HepG2 (cell line): Measurements from ENCODE around the gene CMTM1. TPM values are rescaled to one million over a fixed set of nuclear protein-coding genes. Genes with fewer than 3 reads are reported as not detected.

Experiments
- ATF7 ChIP-seq, 2 experiments: fragments of 450-650 bp in 1 of 2; sonication (generic) in 1 of 2; formaldehyde crosslinking in 1 of 2; IDR thresholded peaks; 2 replicates each; pipeline versions ENCODE4 v1.4.0 to v1.6.1; 2016 to 2020; ENCODE audit warnings: antibody characterized with exemption in 1 of 2, mild to moderate bottlenecking in 1 of 2, missing genetic modification reagents in 1 of 2
- BRD4 ChIP-seq: sonication (generic); formaldehyde crosslinking; IDR thresholded peaks from 2 replicates; pipeline ENCODE4 v1.4.0; 2020; ENCODE audit warnings: missing genetic modification reagents
- CBX1 ChIP-seq: IDR thresholded peaks from one replicate; pipeline ENCODE4 v1.6.1; 2016; ENCODE audit warnings: antibody characterized with exemption, low read depth
- MAFF ChIP-seq: IDR thresholded peaks from 2 replicates; pipeline ENCODE4 v1.6.1; 2011; ENCODE audit warnings: low read depth, low read length, improper control_type of control experiment
- NPAS2 ChIP-seq: sonication (generic); formaldehyde crosslinking; IDR thresholded peaks from 2 replicates; pipeline ENCODE4 v1.8.0; 2022; ENCODE audit warnings: mild to moderate bottlenecking, missing genetic modification reagents, borderline replicate concordance
- POLR2A ChIP-seq, 2 experiments: IDR thresholded peaks; 2 replicates each; pipeline ENCODE4 v1.6.1; 2011; ENCODE audit warnings: low read depth in 2 of 2, low read length in 2 of 2, mild to moderate bottlenecking in 1 of 2, moderate library complexity in 1 of 2; ENCODE audit not compliant: insufficient read depth in 1 of 2
- POLR2G ChIP-seq: fragments of 200-400 bp; formaldehyde crosslinking; IDR thresholded peaks from 2 replicates; pipeline ENCODE4 v1.6.1; 2018; ENCODE audit warnings: mild to moderate bottlenecking, low read depth, low read length, moderate library complexity
- SMAD3 ChIP-seq: sonication (generic); formaldehyde crosslinking; IDR thresholded peaks from 2 replicates; pipeline ENCODE4 v1.4.0; 2020; ENCODE audit warnings: missing genetic modification reagents
- THAP11 ChIP-seq: IDR thresholded peaks from 2 replicates; pipeline ENCODE4 v1.6.1; 2016; ENCODE audit warnings: missing biosample characterization, missing genetic modification reagents
- ZFP82 ChIP-seq: sonication (generic); formaldehyde crosslinking; IDR thresholded peaks from 2 replicates; pipeline ENCODE4 v1.5.1; 2020; ENCODE audit warnings: mild to moderate bottlenecking, missing genetic modification reagents, borderline replicate concordance
- ZFP90 ChIP-seq: sonication (generic); formaldehyde crosslinking; IDR thresholded peaks from 2 replicates; pipeline ENCODE4 v1.8.0; 2022; ENCODE audit warnings: missing genetic modification reagents, mild to moderate bottlenecking, inconsistent platforms, borderline replicate concordance
- ZNF138 ChIP-seq: sonication (generic); formaldehyde crosslinking; IDR thresholded peaks from 2 replicates; pipeline ENCODE4 v1.5.0; 2020; ENCODE audit warnings: mild to moderate bottlenecking, low read depth, missing genetic modification reagents
- ZNF296 ChIP-seq: sonication (generic); formaldehyde crosslinking; conservative IDR thresholded peaks from 2 replicates; pipeline ENCODE4 v1.5.0; 2020; ENCODE audit warnings: mild to moderate bottlenecking, missing genetic modification reagents
- ZNF441 ChIP-seq: sonication (generic); formaldehyde crosslinking; IDR thresholded peaks from 2 replicates; pipeline ENCODE4 v1.7.0; 2021; ENCODE audit warnings: missing genetic modification reagents, borderline replicate concordance
- ZNF446 ChIP-seq: sonication (generic); formaldehyde crosslinking; IDR thresholded peaks from 2 replicates; pipeline ENCODE4 v1.5.0; 2020; ENCODE audit warnings: mild to moderate bottlenecking, missing genetic modification reagents
- ZNF562 ChIP-seq: sonication (generic); formaldehyde crosslinking; IDR thresholded peaks from 2 replicates; pipeline ENCODE4 v1.8.0; 2022; ENCODE audit warnings: missing genetic modification reagents, borderline replicate concordance
- polyA plus RNA-seq, 8 experiments: library from polyadenylated mRNA; depleted of rRNA in 3 of 8; stranded (reverse) in 7 of 8; unstranded in 1 of 8; fragments of >200 nt; fragmentation: Illumina TruSeq in 4 of 8; extraction: Trizol in 4 of 8; gene quantifications; 2 replicates each; pipeline versions ENCODE4 v1.2.1 to v1.2.3, GENCODE V29; 2011 to 2016; ENCODE audit warnings: low read depth in 4 of 8, missing spikeins in 1 of 8, mixed read lengths in 1 of 8; ENCODE audit not compliant: insufficient read depth in 1 of 8
- total RNA-seq, 5 experiments: library from RNA; depleted of rRNA; stranded (reverse); fragments of >200 nt; fragmentation: Illumina TruSeq; extraction: Trizol; gene quantifications; 2 replicates each; pipeline ENCODE4 v1.2.3, GENCODE V29; 2016; ENCODE audit warnings: low read depth in 1 of 5
- TF ChIP-seq, protein P1 (sequence below): sonication (generic); formaldehyde crosslinking; IDR thresholded peaks from 2 replicates; pipeline ENCODE4 v1.4.0; 2020; ENCODE audit warnings: missing genetic modification reagents
- TF ChIP-seq, protein P2 (sequence below): sonication (generic); formaldehyde crosslinking; IDR thresholded peaks from 2 replicates; pipeline ENCODE4 v1.9.0; 2021; ENCODE audit warnings: missing genetic modification reagents, borderline replicate concordance
- TF ChIP-seq, protein P3 (sequence below): sonication (generic); formaldehyde crosslinking; IDR thresholded peaks from 2 replicates; pipeline ENCODE4 v1.4.0; 2020; ENCODE audit warnings: missing genetic modification reagents, borderline replicate concordance
- TF ChIP-seq, protein P4 (sequence below): IDR thresholded peaks from 2 replicates; pipeline ENCODE4 v1.6.1; 2012; ENCODE audit warnings: low read depth, low read length, improper control_type of control experiment

Gene CMTM1
- total and polyA plus RNA-seq, 2 of the 13 experiments (the other 11 are each of a cell fraction or from before 2014, with no cell fraction given), result 1.7 to 2.9 TPM

DNA sequence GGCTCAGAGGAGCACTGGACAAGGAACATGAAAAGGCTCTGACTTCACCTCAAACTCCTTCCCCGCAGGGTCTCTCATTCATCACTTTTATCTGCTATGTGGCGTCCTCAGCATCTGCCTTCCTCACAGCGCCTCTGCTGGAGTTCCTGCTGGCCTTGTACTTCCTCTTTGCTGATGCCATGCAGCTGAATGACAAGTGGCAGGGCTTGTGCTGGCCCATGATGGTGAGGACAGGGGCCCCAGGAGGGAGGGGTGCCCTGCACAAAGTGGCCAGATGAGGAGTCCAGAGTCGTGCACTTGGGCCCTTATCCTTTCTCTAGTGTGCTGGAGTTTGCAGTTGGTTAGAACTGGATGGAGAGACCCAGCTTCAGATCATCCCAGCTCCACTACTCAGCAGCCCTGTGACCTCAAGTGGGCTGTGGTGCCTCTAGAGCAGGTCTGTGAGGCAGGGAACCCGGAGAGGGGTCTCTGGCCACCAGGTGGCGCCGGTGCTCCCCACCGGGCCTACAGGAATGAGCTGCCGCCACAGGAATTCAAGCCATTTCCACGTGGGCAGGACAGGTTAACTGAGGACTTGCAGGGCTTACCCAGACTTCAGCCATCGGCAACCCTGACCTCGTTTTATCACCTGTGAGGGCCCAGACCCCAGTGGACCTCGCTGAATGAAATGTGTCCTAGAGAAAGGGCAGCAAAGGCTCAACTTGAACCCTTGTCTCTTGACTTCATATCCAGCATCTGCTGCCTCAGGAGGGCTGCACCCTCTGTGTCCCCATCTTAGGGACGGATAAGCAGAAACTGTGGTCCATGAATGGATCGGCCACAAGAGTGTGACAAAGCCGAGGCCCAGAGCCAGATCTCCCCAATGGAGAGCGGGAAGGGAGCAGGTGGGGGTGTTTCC is 42.3 kb downstream of the CMTM1 start (continued):
- peak; percentile 55; the same call in 1 of the 2 replicates for TF ChIP-seq BRD4 (CRISPR knock-in tag)
- no peak for TF ChIP-seq ZFP82 (CRISPR knock-in tag)
- TF ChIP-seq ZNF296 (CRISPR knock-in tag), result no peak
- TF ChIP-seq ZNF446 (CRISPR knock-in tag), result peak; percentile 58; the same call in 1 of the 2 replicates
- peak; percentile 49; the same call in 1 of the 2 replicates for TF ChIP-seq THAP11
- TF ChIP-seq ATF7 (IDR thresholded peaks at IDR 0.05), result no peak
- peak; percentile 81; the same call in 1 of the 2 replicates for TF ChIP-seq ATF7 (CRISPR knock-in tag; IDR thresholded peaks at IDR 0.05)
- TF ChIP-seq POLR2G, result no peak
- TF ChIP-seq, protein P1, sequence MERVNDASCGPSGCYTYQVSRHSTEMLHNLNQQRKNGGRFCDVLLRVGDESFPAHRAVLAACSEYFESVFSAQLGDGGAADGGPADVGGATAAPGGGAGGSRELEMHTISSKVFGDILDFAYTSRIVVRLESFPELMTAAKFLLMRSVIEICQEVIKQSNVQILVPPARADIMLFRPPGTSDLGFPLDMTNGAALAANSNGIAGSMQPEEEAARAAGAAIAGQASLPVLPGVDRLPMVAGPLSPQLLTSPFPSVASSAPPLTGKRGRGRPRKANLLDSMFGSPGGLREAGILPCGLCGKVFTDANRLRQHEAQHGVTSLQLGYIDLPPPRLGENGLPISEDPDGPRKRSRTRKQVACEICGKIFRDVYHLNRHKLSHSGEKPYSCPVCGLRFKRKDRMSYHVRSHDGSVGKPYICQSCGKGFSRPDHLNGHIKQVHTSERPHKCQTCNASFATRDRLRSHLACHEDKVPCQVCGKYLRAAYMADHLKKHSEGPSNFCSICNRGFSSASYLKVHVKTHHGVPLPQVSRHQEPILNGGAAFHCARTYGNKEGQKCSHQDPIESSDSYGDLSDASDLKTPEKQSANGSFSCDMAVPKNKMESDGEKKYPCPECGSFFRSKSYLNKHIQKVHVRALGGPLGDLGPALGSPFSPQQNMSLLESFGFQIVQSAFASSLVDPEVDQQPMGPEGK, result peak; percentile 57
- no peak for TF ChIP-seq ZNF562
- TF ChIP-seq ZNF138 (CRISPR knock-in tag), result peak; percentile 77; the same call in 1 of the 2 replicates
- TF ChIP-seq, protein P2, sequence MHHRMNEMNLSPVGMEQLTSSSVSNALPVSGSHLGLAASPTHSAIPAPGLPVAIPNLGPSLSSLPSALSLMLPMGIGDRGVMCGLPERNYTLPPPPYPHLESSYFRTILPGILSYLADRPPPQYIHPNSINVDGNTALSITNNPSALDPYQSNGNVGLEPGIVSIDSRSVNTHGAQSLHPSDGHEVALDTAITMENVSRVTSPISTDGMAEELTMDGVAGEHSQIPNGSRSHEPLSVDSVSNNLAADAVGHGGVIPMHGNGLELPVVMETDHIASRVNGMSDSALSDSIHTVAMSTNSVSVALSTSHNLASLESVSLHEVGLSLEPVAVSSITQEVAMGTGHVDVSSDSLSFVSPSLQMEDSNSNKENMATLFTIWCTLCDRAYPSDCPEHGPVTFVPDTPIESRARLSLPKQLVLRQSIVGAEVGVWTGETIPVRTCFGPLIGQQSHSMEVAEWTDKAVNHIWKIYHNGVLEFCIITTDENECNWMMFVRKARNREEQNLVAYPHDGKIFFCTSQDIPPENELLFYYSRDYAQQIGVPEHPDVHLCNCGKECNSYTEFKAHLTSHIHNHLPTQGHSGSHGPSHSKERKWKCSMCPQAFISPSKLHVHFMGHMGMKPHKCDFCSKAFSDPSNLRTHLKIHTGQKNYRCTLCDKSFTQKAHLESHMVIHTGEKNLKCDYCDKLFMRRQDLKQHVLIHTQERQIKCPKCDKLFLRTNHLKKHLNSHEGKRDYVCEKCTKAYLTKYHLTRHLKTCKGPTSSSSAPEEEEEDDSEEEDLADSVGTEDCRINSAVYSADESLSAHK, result no peak
- TF ChIP-seq ZFP90 (CRISPR knock-in tag), result peak; percentile 78
- TF ChIP-seq, protein P3, sequence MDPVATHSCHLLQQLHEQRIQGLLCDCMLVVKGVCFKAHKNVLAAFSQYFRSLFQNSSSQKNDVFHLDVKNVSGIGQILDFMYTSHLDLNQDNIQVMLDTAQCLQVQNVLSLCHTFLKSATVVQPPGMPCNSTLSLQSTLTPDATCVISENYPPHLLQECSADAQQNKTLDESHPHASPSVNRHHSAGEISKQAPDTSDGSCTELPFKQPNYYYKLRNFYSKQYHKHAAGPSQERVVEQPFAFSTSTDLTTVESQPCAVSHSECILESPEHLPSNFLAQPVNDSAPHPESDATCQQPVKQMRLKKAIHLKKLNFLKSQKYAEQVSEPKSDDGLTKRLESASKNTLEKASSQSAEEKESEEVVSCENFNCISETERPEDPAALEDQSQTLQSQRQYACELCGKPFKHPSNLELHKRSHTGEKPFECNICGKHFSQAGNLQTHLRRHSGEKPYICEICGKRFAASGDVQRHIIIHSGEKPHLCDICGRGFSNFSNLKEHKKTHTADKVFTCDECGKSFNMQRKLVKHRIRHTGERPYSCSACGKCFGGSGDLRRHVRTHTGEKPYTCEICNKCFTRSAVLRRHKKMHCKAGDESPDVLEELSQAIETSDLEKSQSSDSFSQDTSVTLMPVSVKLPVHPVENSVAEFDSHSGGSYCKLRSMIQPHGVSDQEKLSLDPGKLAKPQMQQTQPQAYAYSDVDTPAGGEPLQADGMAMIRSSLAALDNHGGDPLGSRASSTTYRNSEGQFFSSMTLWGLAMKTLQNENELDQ (CRISPR knock-in tag), result no peak
- no peak; the same call in 1 of the 2 replicates for TF ChIP-seq MAFF
- TF ChIP-seq CBX1, result no peak
- peak; percentile 71; the same call in 1 of the 2 replicates for TF ChIP-seq SMAD3 (CRISPR knock-in tag)
- TF ChIP-seq, protein P4, sequence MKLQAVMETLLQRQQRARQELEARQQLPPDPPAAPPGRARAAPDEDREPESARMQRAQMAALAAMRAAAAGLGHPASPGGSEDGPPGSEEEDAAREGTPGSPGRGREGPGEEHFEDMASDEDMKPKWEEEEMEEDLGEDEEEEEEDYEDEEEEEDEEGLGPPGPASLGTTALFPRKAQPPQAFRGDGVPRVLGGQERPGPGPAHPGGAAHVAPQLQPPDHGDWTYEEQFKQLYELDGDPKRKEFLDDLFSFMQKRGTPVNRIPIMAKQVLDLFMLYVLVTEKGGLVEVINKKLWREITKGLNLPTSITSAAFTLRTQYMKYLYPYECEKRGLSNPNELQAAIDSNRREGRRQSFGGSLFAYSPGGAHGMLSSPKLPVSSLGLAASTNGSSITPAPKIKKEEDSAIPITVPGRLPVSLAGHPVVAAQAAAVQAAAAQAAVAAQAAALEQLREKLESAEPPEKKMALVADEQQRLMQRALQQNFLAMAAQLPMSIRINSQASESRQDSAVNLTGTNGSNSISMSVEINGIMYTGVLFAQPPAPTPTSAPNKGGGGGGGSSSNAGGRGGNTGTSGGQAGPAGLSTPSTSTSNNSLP, result 0 out of 2 replicates have a peak, but pooled peaks have one; percentile 23
- TF ChIP-seq NPAS2 (CRISPR knock-in tag), result no peak
- peak; percentile 79 for TF ChIP-seq ZNF441 (CRISPR knock-in tag)
- TF ChIP-seq POLR2A (IDR thresholded peaks at IDR 0.05; ENCODE audit: insufficient read depth in 1 of 2, low read depth in 2 of 2, low read length in 2 of 2), result peak in 1 of 2 experiments; percentile 35; a peak in 1 of 4 replicates
